Myocyte (in vitro differentiated cells): ENCODE results near the gene RPL5. TPM values are rescaled to one million over a fixed set of nuclear protein-coding genes. Genes with fewer than 3 reads are reported as not detected.

Experiments
- total RNA-seq: library from RNA; depleted of rRNA; stranded (reverse); fragments of >200 nt; gene quantifications from 2 replicates; pipeline ENCODE4 v1.2.3, GENCODE V29; 2014

The RPL5 gene
- total RNA-seq, 1 donor from 2014 or later = 1,276 TPM

Other genes starting within 250 kb of the RPL5 start
- gene EVI5, start 46.9 kb upstream of the RPL5 start, total RNA-seq = 13.6 and 16.9 TPM in 2 replicates
- gene DIPK1A, start 129.4 kb downstream of the RPL5 start, total RNA-seq = 28.4 and 28.5 TPM in 2 replicates
- 12.6 and 14.0 TPM in 2 replicates for gene MTF2, start 247.2 kb downstream of the RPL5 start, total RNA-seq